Measurements from ENCODE around the gene HOXA11.
A peak's percentile ranks its signal among the peaks of the same experiment; 100 is the strongest.

Gene HOXA11

GRCh38 chr7:27169658-27170425 lies 15.2 kb downstream of the HOXA11 start:
- no peak for DNase-seq (ENCODE audit: low read depth)

- no peak for DNase-seq (ENCODE audit: low read depth)
These were observed 16.6 kb downstream of the HOXA11 start for GRCh38 chr7:27168265-27168947.

GRCh38 chr7:27167916-27168264 lies 17.1 kb downstream of the HOXA11 start:
- DNase-seq (ENCODE audit: low read depth), result no peak

GRCh38 chr7:27166531-27167505 lies 18.2 kb downstream of the HOXA11 start:
- no peak for DNase-seq (ENCODE audit: low read depth)

- no peak for DNase-seq (ENCODE audit: low read depth)
These were observed 19.0 kb downstream of the HOXA11 start for GRCh38 chr7:27165996-27166530.

- peak; percentile 94 for DNase-seq (ENCODE audit: low read depth)
These were observed 19.7 kb downstream of the HOXA11 start, which contains the start of gene HOXA9 for GRCh38 chr7:27165089-27165995. Gene HOXA9 (minus strand): TSS chr7:27165537. CDS start chr7:27165457, 80 bp downstream.

GRCh38 chr7:27164367-27165088 lies 20.5 kb downstream of the HOXA11 start:
- DNase-seq (ENCODE audit: low read depth), result no peak

- no peak for DNase-seq (ENCODE audit: low read depth)
These were observed 21.0 kb downstream of the HOXA11 start for GRCh38 chr7:27164045-27164366.

GRCh38 chr7:27163288-27164044 lies 21.6 kb downstream of the HOXA11 start:
- no peak for DNase-seq (ENCODE audit: low read depth)

- DNase-seq (ENCODE audit: low read depth), result no peak
These were observed 22.3 kb downstream of the HOXA11 start for GRCh38 chr7:27162561-27163287.

- DNase-seq (ENCODE audit: low read depth), result no peak
These were observed 23.1 kb downstream of the HOXA11 start for GRCh38 chr7:27161721-27162560.

GRCh38 chr7:27161214-27161720 lies 23.8 kb downstream of the HOXA11 start:
- DNase-seq (ENCODE audit: low read depth), result no peak

GRCh38 chr7:27160546-27161213 lies 24.4 kb downstream of the HOXA11 start:
- no peak for DNase-seq (ENCODE audit: low read depth)

- DNase-seq (ENCODE audit: low read depth), result no peak
These were observed 24.9 kb downstream of the HOXA11 start for GRCh38 chr7:27160145-27160545.

- DNase-seq (ENCODE audit: low read depth), result no peak
These were observed 25.5 kb downstream of the HOXA11 start for GRCh38 chr7:27159266-27160144.
